GM19372 (cell line): ENCODE results near the gene MAP2K3.
"Not testable (repeated sequence)": the region's sequence is repeated elsewhere in the genome, so short reads cannot be mapped to it uniquely, and the experiment has no call there.

Experiments used
- ATAC-seq: cut with Tn5 transposase; IDR thresholded peaks from one replicate; pipeline ENCODE4 v1.9.1; 2021; ENCODE audit warnings: mild to moderate bottlenecking, low read depth, moderate library complexity; ENCODE audit not compliant: unreplicated experiment

MAP2K3 gene

GRCh38 chr17:21295036-21295952, 10.8 kb downstream of the MAP2K3 start:
- ATAC-seq: no peak

- ATAC-seq: no peak
Measured at GRCh38 chr17:21296097-21297025, 11.8 kb downstream of the MAP2K3 start.

- no peak for ATAC-seq
Measured at GRCh38 chr17:21297026-21297520, 12.6 kb downstream of the MAP2K3 start.

GRCh38 chr17:21297597-21297996, 13.1 kb downstream of the MAP2K3 start:
- no peak for ATAC-seq

GRCh38 chr17:21298056-21298982, 13.8 kb downstream of the MAP2K3 start:
- no peak for ATAC-seq

- ATAC-seq: no peak
Measured at GRCh38 chr17:21298983-21299519, 14.5 kb downstream of the MAP2K3 start.

GRCh38 chr17:21299981-21300600, 15.6 kb downstream of the MAP2K3 start:
- ATAC-seq: no peak

GRCh38 chr17:21300601-21301571, 16.4 kb downstream of the MAP2K3 start:
- no peak for ATAC-seq

- ATAC-seq: no peak
Measured at GRCh38 chr17:21301593-21302550, 17.4 kb downstream of the MAP2K3 start.

- no peak for ATAC-seq
Measured at GRCh38 chr17:21302711-21303425, 18.4 kb downstream of the MAP2K3 start.

GRCh38 chr17:21303441-21304065, 19.0 kb downstream of the MAP2K3 start:
- ATAC-seq: no peak

- no peak for ATAC-seq
Measured at GRCh38 chr17:21304091-21304490, 19.6 kb downstream of the MAP2K3 start.

GRCh38 chr17:21304551-21305151, 20.1 kb downstream of the MAP2K3 start:
- not testable (repeated sequence) for ATAC-seq

- not testable (repeated sequence) for ATAC-seq
Measured at GRCh38 chr17:21305431-21306180, 21.1 kb downstream of the MAP2K3 start.
